Immature natural killer cell (primary cell): ENCODE data around the gene FGF2. TPM values are rescaled to one million over a fixed set of nuclear protein-coding genes. Genes with fewer than 3 reads are reported as not detected.

Experiments
- DNase-seq, 3 donors: peaks; one replicate each; pipeline ENCODE4 v3.0.0; 2022; ENCODE audit warnings: mixed read lengths in 1 of 3
- H3K27ac Mint-ChIP-seq, 6 donors: one replicate each; pipeline ENCODE4 v1.8.0; 2020; ENCODE audit warnings: mixed read lengths in 6 of 6, mild to moderate bottlenecking in 5 of 6, inconsistent platforms in 4 of 6, moderate library complexity in 3 of 6
- H3K27me3 Mint-ChIP-seq, 3 donors: one replicate each; pipeline ENCODE4 v1.8.0; 2020 to 2021; ENCODE audit warnings: low read depth in 3 of 3, mild to moderate bottlenecking in 3 of 3, mixed read lengths in 3 of 3, moderate library complexity in 3 of 3, inconsistent platforms in 1 of 3
- H3K36me3 Mint-ChIP-seq, 3 donors: one replicate each; pipeline ENCODE4 v1.8.0; 2020; ENCODE audit warnings: mixed read lengths in 3 of 3, inconsistent platforms in 2 of 3, mild to moderate bottlenecking in 2 of 3
- H3K4me1 Mint-ChIP-seq, 2 donors: one replicate each; pipeline ENCODE4 v1.8.0; 2020; ENCODE audit warnings: inconsistent platforms in 2 of 2, mild to moderate bottlenecking in 2 of 2, mixed read lengths in 2 of 2, moderate library complexity in 1 of 2
- H3K4me3 Mint-ChIP-seq, 5 donors: one replicate each; pipeline ENCODE4 v1.8.0; 2020; ENCODE audit warnings: mild to moderate bottlenecking in 5 of 5, mixed read lengths in 5 of 5, inconsistent platforms in 3 of 5, moderate library complexity in 3 of 5
- H3K9me3 Mint-ChIP-seq, 6 donors: one replicate each; pipeline ENCODE4 v1.8.0; 2020; ENCODE audit warnings: mild to moderate bottlenecking in 6 of 6, mixed read lengths in 6 of 6, inconsistent platforms in 4 of 6, moderate library complexity in 3 of 6
- polyA plus RNA-seq, 3 donors: library from polyadenylated mRNA; unstranded; fragments of 300-500 nt; fragmentation: Illumina TruSeq; gene quantifications; one replicate each; pipeline ENCODE4 v1.2.3, GENCODE V29; 2021

The FGF2 gene
- polyA plus RNA-seq, 3 donors from 2014 or later: not detected

DNA sequence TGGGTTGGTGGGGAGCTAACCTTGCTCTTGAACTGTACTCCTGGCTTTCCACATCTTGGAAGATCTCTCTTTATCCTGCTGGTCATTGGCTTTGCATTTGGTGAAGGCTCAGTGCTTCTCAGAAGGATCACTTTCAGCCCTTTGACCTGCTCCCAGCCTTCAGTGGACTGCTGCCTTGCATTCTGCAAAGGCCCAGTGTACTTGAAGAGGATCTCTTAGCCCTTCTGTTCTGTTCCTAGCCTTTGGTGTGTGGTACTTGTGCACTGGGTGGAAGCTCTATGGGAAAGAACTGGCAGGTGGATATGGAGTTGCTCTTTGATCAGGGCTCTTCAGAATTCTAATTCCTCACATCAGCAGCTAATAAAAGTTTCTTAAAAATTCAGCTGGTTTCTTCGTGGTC is 46.5 kb downstream of the FGF2 start:
- Mint-ChIP-seq H3K27ac (no peak overlapping the region), H3K36me3 (no peaks in the 10 kb centered on the region), H3K9me3 (peaks cover 0 to 8% (median under 1%) of the 10 kb centered on the region in 6 donors)

GRCh38 chr4:122873821-122874593 is 47.4 kb downstream of the FGF2 start:
- no peak for DNase-seq
- Mint-ChIP-seq H3K27ac (no peak overlapping the region), H3K27me3 (peaks cover 8 to 32% (median 15%) of the 10 kb centered on the region in 3 donors), H3K9me3 (peaks cover 0 to 8% (median under 1%) of the 10 kb centered on the region in 6 donors), H3K36me3 (no peaks in the 10 kb centered on the region), H3K4me3 (no peak overlapping the region), H3K4me1 (peaks cover under 1% of the 10 kb centered on the region in 2 donors)

More for the DNA sequence above, 46.5 kb downstream of the FGF2 start:
- peaks cover 11 to 34% (median 15%) of the 10 kb centered on the region in 3 donors for H3K27me3 Mint-ChIP-seq
- peaks cover 6 to 8% of the 10 kb centered on the region in 2 donors for H3K4me1 Mint-ChIP-seq
- DNase-seq: no peak
- no peak overlapping the region for H3K4me3 Mint-ChIP-seq

- no peak for DNase-seq
- Mint-ChIP-seq H3K4me3 (no peak overlapping the region), H3K9me3 (peaks cover 0 to 5% (median 0%) of the 10 kb centered on the region in 6 donors), H3K4me1 (no peaks in the 10 kb centered on the region), H3K27me3 (peaks cover 4 to 19% (median 7%) of the 10 kb centered on the region in 3 donors), H3K27ac (no peak overlapping the region), H3K36me3 (no peaks in the 10 kb centered on the region)
These were observed 49.3 kb downstream of the FGF2 start for GRCh38 chr4:122875949-122876348.

GRCh38 chr4:122876456-122876855 is 49.8 kb downstream of the FGF2 start:
- H3K27me3 Mint-ChIP-seq: peaks cover 4 to 15% (median 6%) of the 10 kb centered on the region in 3 donors
- peaks cover 0 to 2% (median 0%) of the 10 kb centered on the region in 3 donors for H3K36me3 Mint-ChIP-seq
- H3K27ac Mint-ChIP-seq: no peak overlapping the region
- no peaks in the 10 kb centered on the region for H3K4me1 Mint-ChIP-seq
- no peak overlapping the region for H3K4me3 Mint-ChIP-seq
- no peak for DNase-seq
- peaks cover 0 to 8% (median 0%) of the 10 kb centered on the region in 6 donors for H3K9me3 Mint-ChIP-seq

- Mint-ChIP-seq H3K36me3 (peaks cover 0 to 5% (median 0%) of the 10 kb centered on the region in 3 donors), H3K4me1 (no peaks in the 10 kb centered on the region), H3K9me3 (peaks cover 0 to 9% (median 0%) of the 10 kb centered on the region in 6 donors), H3K27ac (no peak overlapping the region), H3K4me3 (no peak overlapping the region), H3K27me3 (peaks cover 0 to 9% (median 7%) of the 10 kb centered on the region in 3 donors)
- no peak for DNase-seq
These were observed 52.4 kb downstream of the FGF2 start for GRCh38 chr4:122879001-122879400.

- peaks cover 0 to 9% (median 0%) of the 10 kb centered on the region in 3 donors for H3K36me3 Mint-ChIP-seq
- peaks cover 0 to 7% (median 2%) of the 10 kb centered on the region in 3 donors for H3K27me3 Mint-ChIP-seq
- H3K9me3 Mint-ChIP-seq: peaks cover 0 to 9% (median 0%) of the 10 kb centered on the region in 6 donors
- no peak for DNase-seq
- no peak overlapping the region for H3K27ac Mint-ChIP-seq
- H3K4me1 Mint-ChIP-seq: no peaks in the 10 kb centered on the region
- no peak overlapping the region for H3K4me3 Mint-ChIP-seq
These were observed 56.5 kb downstream of the FGF2 start for GRCh38 chr4:122882857-122883735.

DNA sequence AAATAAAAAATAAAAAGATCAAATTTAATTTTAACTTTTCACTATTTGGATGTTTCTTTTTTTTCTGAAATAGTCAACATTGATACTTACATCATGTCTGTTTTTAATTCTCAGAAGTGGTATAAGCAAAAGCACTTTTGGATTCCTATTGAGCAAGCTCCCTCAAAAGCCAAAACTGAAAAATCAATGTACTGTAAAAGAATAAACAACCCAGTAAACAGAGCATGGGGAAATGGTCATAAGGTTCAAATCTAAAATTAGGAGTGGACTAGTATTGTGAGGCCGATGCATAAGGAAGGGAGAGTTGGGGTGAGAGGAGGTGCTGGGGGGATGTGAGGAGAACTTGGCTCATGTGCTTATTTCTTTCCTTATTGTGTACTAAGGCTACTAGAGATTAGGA is 57.9 kb downstream of the FGF2 start:
- H3K27ac Mint-ChIP-seq: no peak overlapping the region
- H3K4me3 Mint-ChIP-seq: no peak overlapping the region
- peaks cover 0 to 9% (median 0%) of the 10 kb centered on the region in 3 donors for H3K36me3 Mint-ChIP-seq
- peaks cover 0 to 5% (median 0%) of the 10 kb centered on the region in 3 donors for H3K27me3 Mint-ChIP-seq
- peaks cover 0 to 9% (median 0%) of the 10 kb centered on the region in 6 donors for H3K9me3 Mint-ChIP-seq
- DNase-seq: no peak
- no peaks in the 10 kb centered on the region for H3K4me1 Mint-ChIP-seq

DNA sequence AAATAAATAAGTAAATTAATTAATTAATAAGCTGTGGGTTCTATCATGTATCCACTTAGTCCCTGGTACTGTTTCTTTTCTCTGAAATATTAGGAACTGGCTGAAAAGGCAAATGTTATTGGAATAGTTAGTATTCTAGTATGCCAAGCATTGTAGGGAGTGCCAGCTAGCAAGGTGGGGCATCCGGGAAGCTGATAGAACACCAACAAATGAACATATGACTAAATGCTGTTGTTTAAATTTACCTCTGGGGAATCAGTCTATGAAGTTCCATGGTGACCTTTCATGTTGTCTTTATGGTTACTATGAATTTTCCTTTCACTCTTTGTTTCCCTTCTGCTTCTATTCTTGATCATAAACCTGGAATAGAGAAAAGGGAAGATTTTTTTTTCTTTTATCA is 63.1 kb downstream of the FGF2 start:
- Mint-ChIP-seq H3K27me3 (no peaks in the 10 kb centered on the region), H3K27ac (no peak overlapping the region), H3K4me1 (no peaks in the 10 kb centered on the region), H3K4me3 (no peak overlapping the region), H3K9me3 (no peaks in the 10 kb centered on the region), H3K36me3 (peaks cover 0 to 10% (median 4%) of the 10 kb centered on the region in 3 donors)
- DNase-seq: no peak

DNA sequence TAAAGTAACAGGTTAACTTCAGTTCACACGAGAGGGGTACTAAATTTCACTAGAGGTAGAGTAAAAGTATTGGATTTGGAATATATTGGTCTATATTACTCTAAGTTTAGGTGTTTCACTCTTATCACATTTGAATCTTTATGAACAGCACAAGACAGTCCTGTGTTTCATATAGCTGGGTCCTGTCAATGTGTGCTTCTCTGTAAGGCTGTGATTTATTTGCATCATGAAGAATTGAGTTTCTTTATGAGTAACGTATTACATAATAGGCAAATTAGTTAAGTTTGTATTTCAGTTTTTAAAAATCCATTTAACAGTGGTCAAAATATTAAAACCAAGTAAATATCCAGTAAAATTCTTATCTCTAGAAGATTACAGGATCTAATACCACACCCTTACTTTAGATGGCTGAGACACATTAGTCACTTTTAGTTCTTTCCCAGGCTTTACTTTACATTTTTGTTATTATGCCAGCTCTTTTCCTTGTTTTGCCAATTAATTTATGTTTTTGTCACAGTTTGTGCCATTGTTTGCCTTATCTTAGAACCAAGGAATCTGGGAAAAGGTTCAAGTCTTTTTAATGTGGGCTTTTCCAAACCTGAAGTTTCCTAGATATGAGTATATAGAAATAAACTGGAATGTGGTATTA is 63.6 kb downstream of the FGF2 start:
- H3K27ac Mint-ChIP-seq: no peak overlapping the region
- no peak overlapping the region for H3K4me3 Mint-ChIP-seq
- no peak for DNase-seq
- H3K27me3 Mint-ChIP-seq: no peaks in the 10 kb centered on the region
- no peaks in the 10 kb centered on the region for H3K4me1 Mint-ChIP-seq
- peaks cover 0 to 10% (median 4%) of the 10 kb centered on the region in 3 donors for H3K36me3 Mint-ChIP-seq
- no peaks in the 10 kb centered on the region for H3K9me3 Mint-ChIP-seq

- H3K27ac Mint-ChIP-seq: no peak overlapping the region
- no peak overlapping the region for H3K4me3 Mint-ChIP-seq
- H3K27me3 Mint-ChIP-seq: no peaks in the 10 kb centered on the region
- H3K4me1 Mint-ChIP-seq: peaks cover 3 to 9% of the 10 kb centered on the region in 2 donors
- peaks cover 0 to 15% (median 0%) of the 10 kb centered on the region in 3 donors for H3K36me3 Mint-ChIP-seq
- no peak for DNase-seq
- H3K9me3 Mint-ChIP-seq: no peaks in the 10 kb centered on the region
These were observed 68.2 kb downstream of the FGF2 start for GRCh38 chr4:122894827-122895226.

DNA sequence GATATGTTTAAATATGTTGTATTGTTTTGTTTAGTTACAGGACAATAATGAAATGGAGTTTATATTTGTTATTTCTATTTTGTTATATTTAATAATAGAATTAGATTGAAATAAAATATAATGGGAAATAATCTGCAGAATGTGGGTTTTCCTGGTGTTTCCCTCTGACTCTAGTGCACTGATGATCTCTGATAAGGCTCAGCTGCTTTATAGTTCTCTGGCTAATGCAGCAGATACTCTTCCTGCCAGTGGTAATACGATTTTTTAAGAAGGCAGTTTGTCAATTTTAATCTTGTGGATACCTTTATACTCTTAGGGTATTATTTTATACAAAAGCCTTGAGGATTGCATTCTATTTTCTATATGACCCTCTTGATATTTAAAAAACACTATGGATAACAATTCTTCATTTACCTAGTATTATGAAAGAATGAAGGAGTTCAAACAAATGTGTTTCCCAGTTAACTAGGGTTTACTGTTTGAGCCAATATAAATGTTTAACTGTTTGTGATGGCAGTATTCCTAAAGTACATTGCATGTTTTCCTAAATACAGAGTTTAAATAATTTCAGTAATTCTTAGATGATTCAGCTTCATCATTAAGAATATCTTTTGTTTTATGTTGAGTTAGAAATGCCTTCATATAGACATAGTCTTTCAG is 68.8 kb downstream of the FGF2 start:
- Mint-ChIP-seq H3K4me3 (no peak overlapping the region), H3K9me3 (no peaks in the 10 kb centered on the region), H3K27ac (no peak overlapping the region), H3K4me1 (peaks cover 3 to 9% of the 10 kb centered on the region in 2 donors), H3K36me3 (peaks cover 0 to 20% (median 3%) of the 10 kb centered on the region in 3 donors), H3K27me3 (peaks cover 0 to 2% (median 0%) of the 10 kb centered on the region in 3 donors)
- no peak for DNase-seq

DNA sequence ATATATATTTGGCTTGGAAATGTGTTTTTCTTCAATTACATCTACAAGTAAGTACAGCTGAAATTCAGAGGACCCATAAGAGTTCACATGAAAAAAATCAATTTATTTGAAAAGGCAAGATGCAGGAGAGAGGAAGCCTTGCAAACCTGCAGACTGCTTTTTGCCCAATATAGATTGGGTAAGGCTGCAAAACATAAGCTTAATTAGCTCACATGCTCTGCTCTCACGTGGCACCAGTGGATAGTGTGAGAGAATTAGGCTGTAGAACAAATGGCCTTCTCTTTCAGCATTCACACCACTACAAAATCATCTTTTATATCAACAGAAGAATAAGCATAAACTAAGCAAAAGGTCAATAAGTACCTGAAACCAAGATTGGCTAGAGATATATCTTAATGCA is 69.6 kb downstream of the FGF2 start:
- H3K4me1 Mint-ChIP-seq: peaks cover 3 to 9% of the 10 kb centered on the region in 2 donors
- DNase-seq: no peak
- peaks cover 0 to 24% (median 3%) of the 10 kb centered on the region in 3 donors for H3K36me3 Mint-ChIP-seq
- peaks cover 0 to 2% (median 0%) of the 10 kb centered on the region in 3 donors for H3K27me3 Mint-ChIP-seq
- H3K9me3 Mint-ChIP-seq: no peaks in the 10 kb centered on the region
- H3K27ac Mint-ChIP-seq: no peak overlapping the region
- no peak overlapping the region for H3K4me3 Mint-ChIP-seq
